GM18873 (cell line): ENCODE data around the gene PPM1K.

Source experiments
- ATAC-seq: cut with Tn5 transposase; IDR thresholded peaks from one replicate; pipeline ENCODE4 v1.9.1; 2021; ENCODE audit warnings: mild to moderate bottlenecking, moderate library complexity, moderate number of reproducible peaks; ENCODE audit not compliant: unreplicated experiment, low FRiP score

PPM1K gene

DNA sequence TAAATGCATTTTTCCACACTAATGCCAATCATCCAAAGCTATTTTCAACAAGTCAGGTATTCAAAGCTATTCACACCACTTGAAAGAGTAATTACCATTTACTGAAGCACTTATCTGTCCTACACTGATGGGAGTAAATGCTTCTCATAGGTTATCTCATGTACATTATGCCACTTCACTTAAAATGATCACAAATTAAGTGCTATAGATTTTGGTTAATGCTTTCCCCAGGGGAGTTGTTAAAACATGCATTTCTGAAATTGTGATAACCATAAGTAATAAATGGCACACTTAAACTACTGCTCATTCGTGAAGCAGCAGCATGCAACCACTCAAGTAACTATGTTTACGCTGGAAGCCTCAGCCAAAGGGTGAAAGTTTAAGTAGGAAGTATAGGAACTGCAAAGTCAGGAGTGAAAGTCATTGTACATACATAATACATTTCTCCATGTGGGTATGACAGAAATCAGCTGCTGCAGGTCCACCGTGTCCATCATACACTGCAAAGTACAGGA, 6.6 kb downstream of the PPM1K start:
- ATAC-seq: no peak

DNA sequence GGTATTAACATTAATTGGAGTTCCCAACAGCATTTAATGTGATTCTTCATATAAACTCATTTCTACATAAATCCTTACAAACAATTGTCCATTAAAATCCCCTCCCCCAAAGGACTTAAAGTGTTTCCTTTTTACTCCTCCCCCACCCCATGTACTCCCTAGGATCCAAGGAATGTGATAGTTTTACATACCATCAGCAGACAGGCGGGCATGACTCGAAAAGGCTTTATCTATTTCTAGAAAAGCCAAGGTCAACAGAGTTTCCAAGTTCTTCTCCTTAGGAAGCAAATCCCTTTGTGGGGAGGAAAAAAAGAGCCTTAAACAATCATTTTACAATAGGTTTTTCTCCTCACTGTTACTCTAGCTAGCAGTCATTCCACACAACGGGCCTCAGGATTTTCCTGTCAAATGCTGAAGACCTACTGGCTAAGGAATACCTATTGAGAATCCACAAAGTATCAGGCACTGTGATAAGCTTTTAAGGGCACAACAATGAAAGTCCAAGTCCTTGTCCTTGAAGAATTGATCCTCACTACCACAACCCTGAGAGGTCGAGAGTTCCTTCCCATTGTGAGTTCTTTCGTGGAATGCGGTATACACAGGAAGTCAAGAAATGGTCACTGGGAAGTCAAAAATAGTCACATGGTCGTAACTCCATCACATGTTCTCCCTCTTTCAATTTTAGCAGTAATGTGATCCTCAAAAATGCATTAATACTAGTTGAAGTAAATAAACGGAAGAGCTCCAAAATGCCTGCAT, 7.2 kb downstream of the PPM1K start:
- ATAC-seq: no peak

DNA sequence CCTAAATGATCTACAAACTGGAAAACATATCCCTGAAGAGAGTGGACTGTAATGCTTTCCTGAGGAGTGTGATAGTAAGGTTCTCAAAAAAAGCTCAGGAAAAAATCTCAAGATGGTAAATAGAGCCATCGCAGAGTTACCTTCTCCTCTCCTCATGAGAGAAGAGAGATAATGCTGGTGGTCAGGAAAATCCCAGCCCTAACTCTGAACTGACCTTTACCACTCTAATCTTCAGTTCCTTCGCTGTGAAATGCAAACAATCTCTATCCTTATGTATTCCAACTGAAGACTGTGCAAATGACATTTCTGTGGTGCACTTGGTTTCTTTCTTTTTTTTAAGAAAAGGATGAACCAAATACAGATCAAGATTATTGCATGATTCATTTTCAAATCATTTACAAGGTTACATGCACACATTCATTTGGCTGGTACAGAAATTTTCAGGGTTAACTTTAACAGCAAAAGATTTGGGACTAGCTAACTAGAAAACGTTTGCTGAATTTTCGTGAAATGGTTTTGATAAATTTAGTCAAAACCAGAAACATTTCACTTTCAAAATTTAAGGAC, 8.3 kb downstream of the PPM1K start:
- ATAC-seq: no peak

DNA sequence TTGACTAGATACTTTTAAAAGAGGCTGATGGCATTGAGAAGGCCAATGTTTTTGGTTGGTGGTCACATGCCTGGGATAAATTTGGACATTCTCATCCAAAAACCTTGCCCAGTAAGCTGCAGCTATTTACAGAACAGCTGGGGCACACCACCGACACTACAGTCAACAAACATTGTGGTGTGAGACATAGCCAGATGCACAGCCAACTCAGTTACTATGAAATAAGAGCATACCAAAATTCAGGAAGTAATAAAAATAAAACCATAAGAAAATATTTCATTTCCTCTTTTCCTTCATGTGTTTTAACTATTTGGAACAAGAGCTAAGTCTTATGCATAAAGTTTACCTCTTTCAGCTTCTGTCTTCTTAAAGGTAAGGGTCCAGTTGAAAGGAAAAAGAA, 8.8 kb downstream of the PPM1K start:
- ATAC-seq: no peak

DNA sequence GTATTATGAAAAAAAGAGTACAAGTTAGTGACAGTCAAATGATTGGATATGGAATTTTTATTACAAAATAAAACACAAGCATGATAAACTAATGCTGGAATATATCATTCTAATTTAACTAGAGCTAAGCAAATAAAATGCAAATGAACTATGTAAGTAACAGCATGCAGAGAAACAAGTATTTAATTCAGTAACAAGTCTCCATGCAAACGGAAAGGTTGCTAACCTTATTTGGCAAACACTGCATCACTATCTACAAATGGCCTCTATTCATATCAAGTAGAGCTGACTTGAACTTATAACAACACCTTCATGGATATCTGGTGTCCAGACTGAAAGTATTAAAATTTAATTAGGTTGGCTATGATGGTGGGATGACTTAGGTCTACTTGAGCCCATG, 15.4 kb downstream of the PPM1K start:
- ATAC-seq: no peak

DNA sequence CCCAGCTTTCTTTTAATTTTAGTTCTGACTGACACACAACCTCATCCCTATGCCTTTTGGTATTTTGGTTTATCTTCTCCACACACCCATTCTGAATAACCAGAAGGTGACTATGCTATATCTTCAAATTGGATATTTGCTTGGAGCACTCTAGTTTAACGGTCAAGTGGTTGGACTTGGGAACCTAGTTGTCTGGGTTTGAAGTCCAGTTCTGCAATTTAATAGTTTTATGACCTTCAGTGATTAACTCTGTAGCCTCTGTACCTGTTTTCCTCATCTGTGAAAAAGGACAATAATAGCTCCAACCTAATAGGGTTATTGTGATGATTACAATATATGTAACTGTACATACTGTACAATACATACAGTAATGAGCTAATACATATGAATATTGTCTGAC, 20.0 kb downstream of the PPM1K start:
- no peak for ATAC-seq

DNA sequence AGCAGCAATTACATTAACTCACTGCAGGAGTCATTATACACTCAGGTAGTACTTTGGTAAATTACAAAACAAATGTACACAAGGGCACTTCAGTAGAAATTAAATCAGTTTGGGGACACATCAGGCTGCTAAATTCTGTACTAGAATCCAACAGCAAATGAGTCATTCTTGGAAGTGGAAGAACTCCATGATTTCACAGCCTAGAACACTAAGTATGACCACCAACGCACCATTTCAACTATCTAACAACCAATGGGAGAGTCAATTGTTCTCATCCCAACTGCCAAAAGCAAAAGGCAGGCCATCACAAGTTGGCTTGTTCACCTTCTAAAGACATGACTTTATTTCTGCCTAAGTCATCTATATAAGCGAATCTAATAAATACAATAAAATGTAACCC, 26.6 kb downstream of the PPM1K start:
- no peak for ATAC-seq

DNA sequence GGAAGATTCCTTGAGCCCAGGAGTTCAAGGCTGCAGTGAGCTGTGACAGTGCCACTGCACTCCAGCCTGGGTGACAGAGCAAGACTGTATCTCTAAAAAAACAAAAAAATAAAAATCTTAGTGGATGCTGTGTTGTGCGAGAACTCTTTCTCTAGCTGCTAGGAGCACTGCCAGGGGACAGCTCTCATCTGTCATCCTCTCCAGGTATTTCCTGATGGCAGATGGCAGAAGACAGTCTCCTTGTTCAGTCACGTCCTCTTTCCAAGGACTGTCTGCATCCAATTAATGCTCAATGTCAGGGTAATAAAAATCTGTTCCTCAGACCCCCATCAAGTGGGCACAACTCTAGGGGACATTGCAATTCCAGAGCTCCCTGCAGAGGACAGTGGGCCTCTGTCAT, 29.2 kb downstream of the PPM1K start:
- no peak for ATAC-seq

DNA sequence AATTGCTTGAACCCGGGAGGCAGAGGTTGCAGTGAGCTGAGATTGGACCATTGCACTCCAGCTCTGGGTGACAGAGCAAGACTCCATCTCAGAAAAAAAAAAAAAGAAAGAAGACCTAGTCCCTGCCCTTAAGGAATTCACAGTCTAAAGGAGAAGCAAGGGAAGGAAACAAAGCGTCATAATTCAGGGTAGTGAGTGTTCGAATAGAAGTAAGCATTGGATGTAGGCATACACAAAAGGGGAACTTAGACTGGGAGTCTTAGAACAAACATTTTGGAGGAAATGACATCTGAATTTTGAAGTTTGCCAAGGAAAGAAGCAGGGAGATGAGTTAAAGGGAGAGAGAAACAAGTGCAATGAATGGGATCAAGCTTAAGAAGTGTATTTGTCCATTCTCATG, 32.4 kb downstream of the PPM1K start:
- ATAC-seq: no peak

DNA sequence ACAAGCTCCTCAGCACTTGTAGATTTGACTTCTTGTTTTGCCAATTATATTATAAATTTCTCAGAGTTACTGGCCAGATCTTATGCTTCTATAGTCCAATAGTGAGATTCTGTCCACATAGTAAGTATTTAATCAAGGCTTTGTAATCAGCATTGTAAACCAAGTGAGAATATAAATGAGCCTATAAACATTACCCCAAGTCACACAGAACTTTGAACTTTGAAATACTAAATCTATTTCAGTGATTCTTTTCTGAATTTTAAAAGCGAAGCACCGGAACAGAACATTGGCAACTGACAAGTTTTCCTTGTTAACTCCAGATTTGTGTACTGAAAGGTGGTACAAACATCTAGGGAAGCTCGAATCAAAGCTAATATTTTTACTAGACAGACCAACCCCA, 37.2 kb downstream of the PPM1K start:
- no peak for ATAC-seq

DNA sequence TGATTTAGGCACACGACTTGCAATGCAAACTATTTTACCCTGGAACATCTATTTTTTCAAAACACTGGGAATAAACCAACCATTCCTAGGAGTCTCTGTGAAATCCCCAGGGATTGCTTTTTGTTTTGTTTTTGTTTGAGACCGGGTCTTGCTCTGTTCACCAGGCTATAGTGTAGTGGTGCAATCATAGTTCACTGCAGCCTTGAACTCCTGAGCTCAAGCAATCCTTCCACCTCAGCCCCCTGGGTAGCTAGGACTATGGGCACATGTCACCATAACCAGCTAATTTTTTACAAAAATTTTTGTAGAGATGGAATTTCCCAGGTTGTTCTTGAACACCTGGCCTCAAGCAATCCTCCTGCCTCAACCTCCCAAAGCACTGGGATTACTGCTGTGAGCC, 37.8 kb downstream of the PPM1K start:
- ATAC-seq: no peak

DNA sequence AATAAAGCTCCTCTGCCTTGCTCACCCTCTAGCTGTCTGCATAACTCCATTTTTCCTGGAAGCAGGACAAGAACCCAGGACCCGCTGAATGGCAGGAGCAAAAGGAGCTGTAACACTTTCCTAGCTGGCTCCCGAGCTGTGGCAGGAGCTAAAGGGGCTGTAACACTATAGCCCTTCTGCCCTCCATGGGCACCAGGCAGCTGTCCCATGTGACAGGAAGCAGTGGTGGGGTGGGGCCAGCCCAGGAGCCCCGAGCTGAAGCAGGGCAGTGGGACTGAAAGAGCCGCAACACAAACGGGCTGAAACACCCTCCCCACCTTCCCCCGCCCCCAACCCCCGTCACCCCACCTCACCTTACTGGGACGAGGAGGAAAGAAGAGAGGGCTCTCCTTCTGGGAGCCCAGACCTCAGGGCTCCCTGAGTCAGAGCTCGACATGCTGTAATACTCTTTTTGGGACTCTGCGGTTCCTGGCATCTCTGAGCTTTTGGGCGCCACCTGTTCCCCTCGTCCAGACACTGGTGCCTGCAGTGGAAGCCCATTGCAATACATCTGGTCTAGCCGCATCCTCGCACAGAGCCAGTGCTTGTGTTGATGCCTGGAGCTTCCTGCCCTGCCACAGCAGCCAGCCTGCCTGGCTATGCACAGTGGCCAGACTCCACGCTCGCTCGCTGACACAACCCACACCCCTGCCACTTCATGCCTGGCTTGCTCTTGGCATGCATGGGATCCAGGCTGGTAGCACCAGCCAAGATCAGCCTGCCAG, 39.4 kb downstream of the PPM1K start:
- ATAC-seq: no peak

DNA sequence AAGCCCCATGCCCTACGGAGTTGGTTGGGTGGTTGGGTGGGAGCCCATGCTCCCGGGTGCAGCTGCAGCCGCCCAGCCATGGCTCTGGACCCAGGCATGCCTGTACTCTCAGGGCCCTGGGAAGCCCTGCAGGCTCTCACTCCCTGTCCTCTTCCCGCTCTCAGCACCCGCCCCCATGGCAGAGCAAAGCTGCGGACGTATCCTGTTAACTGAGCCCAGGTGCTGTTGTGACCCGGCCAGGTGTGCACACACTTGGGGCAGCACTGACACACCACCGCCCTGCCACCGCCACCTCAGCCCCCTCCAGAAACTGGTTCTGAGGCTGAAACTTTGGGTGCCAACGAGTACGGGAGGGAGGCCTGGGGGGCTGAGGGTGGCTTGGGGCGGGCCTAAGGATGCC, 40.3 kb downstream of the PPM1K start:
- no peak for ATAC-seq

DNA sequence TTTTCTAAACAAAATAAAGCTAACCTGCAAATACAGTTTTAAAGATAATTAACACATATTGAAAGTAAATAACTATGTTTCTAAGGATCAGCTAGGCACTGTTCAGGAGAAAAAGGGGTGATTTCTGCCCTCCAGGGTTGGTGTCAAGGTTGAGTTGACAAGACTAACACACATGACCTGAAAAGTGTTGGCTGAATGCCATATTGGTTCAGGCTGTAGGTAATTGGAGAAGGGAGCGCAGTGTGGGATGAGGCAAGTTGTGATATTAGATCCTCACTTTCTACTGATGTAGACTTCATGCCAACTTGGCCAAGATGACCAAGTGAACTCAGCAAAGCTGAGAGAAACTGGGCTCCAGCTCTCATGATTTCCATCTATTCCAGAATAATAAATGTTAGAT, 42.2 kb downstream of the PPM1K start:
- no peak for ATAC-seq

DNA sequence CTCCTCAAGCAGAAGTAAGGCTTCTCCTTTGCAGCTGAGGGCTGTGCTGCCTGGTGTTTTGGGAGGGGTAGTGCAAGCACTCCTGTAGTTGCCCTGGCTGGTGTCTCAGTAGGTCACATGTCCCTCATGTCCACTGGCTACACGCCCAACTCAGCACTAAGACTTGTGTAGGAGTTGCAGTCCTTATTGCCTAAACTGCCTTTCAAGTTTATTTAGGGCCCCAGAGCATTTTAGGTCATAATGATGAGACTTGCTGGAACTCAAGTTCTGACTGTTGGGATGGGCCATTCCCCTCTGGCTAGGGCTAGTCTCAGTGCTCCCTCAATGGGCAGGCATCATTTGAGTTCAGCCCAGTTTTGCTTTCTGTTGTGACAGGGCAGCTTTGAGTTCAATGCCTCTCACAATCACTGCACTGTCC, 44.1 kb downstream of the PPM1K start:
- no peak for ATAC-seq

DNA sequence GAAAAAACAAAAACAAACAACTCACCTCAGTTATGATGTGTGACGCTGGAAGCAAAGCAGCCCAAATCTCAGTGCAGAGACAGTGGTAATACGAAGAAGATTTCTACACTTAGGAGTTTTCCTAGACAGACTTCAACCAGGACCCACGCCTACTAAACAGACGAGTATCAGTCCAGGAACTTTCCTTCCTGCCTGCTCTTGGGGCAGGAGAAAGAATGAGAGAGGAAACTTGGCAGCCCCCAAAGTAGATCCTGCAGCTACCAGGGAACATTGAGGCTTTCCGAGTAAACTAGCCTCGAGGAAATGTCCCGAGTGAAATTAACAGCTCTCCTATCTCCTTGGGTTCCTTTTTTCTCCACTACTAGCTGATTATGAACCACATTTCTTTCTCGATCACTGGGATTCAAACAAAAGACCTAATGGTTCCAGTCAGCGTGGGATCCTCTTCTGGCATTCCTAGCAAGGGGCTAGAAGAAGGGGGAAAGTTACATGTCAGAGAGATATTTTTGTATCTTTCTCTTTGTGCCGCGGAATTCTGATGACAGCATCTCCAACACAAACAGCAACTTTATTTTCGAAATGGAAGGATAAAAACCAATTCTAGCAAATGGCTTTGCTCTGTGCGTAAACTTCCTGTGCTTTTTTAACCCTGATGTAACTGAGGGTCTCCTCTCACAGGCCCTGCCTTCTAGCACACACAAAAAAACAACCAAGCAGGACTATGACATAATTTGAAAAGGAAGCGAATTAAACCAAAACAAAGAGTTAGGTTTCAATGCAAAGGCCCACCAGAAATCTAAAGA, 53.2 kb downstream of the PPM1K start:
- no peak for ATAC-seq

DNA sequence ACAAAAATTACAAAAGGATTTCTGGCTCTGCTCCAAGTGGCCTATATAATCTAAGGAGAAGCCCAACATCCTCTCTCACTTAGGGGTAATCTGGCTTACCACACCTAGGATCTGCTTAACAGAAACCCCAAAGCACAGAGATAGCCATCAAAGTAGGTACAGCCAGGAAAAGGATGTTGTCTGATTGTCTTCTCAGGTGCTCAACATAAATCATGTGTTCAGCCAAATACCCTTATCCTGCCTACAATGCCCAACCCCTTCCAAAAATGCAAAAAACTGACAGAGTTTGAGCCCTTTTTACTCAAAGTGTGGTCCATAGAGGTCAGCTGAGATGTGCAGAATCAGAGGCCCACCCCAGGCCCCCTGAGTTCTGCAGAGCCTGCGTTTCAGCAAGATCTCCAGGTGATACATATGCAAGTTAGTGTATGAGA, 53.9 kb downstream of the PPM1K start:
- ATAC-seq: no peak

DNA sequence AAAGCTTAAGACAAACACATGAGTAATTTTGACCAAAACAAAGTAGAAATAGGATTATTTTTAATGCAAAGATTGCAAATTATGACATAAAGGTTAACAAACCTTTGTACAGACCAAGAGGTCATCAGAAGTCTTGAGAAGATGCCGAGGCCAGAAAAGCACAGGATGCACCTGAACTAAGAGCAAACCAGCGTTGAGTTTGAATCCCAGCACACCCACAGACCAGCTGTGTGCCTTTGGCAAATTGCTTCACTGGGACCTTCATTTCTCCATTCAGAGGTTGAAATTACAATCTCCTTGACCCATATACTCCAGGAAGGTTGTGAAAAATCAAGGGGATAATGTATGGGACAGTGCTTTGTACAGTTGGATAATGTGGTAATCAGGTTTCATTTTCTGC, 56.6 kb downstream of the PPM1K start:
- ATAC-seq: no peak

DNA sequence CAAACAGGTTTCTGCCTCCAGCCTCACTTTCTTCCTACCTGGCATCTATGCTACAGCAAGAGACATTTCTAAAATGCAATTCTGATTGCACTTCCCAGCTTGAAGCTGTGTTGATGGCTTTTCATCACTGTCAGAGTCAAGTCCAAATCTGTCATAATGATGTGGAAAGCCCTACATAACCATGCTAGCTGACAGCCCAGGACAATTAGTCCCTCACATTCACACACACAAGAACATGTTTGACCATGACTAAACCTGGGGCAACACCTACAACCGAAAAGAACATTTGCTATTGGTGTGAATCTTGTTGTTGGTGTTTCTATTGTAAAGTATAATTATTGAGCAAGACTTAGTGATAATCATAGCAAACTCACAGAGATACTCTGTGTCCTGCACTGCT, 58.2 kb downstream of the PPM1K start:
- ATAC-seq: no peak

DNA sequence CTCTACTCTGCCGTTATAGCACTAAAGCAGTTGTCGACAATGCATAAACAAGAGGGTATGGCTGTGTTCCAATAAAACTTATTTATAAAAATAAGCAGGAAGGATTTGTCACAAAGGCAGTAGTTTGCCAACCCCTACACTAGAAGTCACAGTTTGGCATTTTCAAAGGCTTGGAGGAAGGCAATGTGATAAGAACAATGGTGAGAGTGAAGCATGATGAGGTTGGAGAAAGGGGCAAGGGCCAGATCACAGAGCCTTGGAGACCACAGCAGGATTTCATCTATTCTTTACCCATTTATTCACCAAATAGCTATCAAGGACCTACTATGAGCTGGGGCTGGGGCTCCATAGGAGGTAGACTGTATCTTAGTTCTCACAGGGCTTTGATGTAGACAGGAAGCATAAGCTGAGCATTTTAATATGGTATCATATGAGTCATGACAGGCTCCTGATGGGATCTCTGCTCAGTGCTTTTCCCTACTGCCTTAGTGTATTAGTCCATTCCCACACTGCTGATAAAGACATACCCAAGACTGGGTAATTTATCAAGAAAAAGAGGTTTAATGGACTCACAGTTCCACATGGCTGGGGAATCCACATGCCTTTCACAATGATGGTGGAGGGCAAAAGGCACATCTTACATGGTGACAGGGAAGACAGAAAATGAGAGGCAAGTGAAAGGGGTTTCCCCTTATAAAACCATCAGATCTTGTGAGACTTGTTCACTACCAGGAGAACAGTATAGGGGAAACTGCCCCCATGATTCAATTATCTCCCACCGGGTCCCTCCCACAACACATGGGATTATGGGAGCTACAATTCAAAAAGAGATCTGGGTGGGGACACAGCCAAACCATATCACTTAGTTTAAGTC, 58.9 kb downstream of the PPM1K start:
- ATAC-seq: no peak
